Measurements from ENCODE around the gene TRAK1.

Gene TRAK1

DNA sequence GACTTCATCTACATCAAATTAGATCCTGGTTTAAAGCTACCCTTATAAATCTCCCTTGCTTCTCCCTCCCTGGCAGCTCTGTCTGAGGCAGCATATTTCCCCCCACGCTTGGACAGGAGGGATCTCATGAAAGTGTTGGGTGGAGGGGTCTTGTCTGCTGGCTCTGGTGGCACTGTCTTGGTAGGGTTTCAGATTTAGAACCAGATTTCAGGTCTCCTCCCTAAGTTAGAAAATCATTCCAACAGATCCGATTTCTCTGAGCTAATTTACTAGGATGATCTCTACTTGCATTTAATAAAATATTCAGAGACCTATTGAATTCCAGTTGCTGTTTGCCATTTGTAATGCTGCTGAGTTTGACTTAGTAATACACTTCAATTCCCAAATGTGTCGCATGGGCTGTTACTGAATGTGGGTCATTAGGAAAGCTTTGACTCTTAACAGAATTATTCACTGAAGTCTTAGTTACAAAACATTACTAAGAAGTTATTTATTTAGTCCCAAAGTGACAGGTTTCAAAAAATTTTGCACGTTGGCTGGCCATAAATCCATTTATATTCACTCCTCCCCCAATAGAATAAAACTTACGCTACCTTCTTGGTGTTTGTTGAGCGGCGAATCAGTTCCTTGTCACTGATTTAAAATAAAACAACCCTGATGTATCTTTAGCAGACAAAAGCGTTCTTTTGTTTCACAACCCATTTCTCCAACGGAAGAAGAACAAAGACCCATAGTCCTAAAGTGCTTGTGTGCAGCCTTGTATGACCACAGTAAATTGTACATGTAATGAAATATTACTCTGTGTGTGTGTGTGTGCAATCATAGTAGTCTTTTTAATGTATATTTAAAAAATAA, 84.5 kb downstream of the TRAK1 start:
- Histone ChIP-seq H3K9me3 (replicated peaks; ENCODE audit: insufficient read depth, low read length) (no peaks in the 10 kb centered on the region), H3K4me3 (ENCODE audit: low read length) (no peak overlapping the region), H3K27ac (ENCODE audit: low read length) (no peak overlapping the region), H4K20me1 (ENCODE audit: insufficient read depth, low read length) (peaks cover 3% of the 10 kb centered on the region; the same call in 1 of the 2 replicates), H3F3A (ENCODE audit: insufficient read depth, low read length) (no peaks in the 10 kb centered on the region), H3K4me1 (ENCODE audit: low read length) (no peaks in the 10 kb centered on the region), H2AFZ (ENCODE audit: low read length) (no peak overlapping the region), H3K79me2 (ENCODE audit: low read length) (peaks cover 49% of the 10 kb centered on the region), H3K36me3 (replicated peaks; ENCODE audit: insufficient read depth, low read length) (no peaks in the 10 kb centered on the region), H3K4me2 (ENCODE audit: low read depth, low read length) (no peak overlapping the region), H3K9ac (ENCODE audit: low read length) (no peak overlapping the region), H3K9me2 (replicated peaks; ENCODE audit: insufficient read depth, low read length) (no peaks in the 10 kb centered on the region), H3K27me3 (replicated peaks; ENCODE audit: insufficient read depth, low read length) (no peaks in the 10 kb centered on the region)
- no peak for TF ChIP-seq EZH2phosphoT487 (IDR thresholded peaks at IDR 0.05; ENCODE audit: low read length)
- no peak for DNase-seq

DNA sequence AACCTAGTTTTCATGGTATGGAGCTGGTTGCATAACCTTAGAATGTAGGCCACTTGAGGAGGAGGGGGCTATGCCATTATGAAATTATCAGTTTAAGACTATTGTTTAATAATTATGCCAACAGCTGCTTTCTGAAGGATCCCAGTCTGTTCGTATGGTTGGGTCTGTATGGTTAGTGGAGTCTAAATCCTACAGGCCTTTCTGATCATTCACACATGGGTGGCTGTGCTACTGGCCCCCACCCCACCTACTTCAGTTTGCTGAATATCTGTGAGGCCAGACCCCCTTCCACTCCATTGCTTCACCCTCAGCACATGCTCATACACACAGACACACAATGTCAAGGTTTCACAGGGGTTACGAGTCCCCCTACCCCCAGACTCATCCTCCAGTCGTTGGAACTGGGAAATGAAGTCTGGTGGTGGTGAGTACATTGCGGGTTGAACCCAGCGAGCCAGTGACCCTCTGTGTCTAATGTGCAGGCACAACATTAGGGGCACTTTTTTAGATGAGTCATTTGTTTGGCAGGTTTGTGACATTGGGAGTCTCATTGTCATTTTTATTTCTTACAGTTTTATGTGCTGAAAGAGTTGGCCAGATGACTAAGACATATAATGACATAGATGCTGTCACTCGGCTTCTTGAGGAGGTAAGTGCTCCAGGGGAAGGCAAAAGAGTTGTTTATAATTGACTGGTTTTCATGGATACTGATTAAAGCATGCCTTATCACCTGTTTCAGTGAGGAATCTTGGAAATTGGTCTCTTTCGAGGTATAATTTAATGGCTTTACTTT, 85.3 kb downstream of the TRAK1 start:
- Histone ChIP-seq H3K79me2 (ENCODE audit: low read length) (peaks cover 45% of the 10 kb centered on the region), H3K36me3 (replicated peaks; ENCODE audit: insufficient read depth, low read length) (no peaks in the 10 kb centered on the region)

DNA sequence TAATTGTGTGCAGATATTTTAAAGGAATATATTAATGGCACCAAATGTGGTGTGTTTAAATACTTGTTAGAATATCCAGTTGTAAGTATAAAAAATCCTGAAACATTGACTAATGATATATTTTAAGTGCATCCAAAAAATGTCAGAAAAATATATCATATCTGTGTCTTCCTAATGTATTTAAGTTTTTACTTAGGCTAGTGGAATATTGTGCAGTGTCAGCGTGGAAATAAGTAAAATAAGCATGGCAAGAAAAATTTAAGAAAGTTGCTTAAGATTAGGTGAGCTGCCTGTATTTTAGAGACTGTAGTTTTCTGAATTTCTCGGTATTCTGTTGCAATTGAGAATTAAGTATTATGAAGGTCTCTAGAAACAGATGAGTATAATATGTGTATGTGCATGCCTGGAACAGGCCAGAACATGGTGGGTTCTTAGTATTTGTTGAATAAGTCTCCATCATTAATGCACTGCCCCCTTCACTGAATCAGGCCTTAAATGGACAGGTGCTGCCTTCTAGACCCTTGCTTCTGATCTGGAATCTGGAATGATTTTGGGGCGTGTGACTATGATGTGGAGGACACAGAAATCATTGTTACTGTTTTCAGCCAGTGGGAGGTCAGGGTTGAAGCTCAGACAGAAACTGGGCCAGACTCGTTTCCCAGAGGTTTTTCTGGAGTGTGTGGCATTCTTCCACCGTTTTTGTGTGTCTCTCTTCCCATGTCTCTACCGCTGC, 86.1 kb downstream of the TRAK1 start:
- Histone ChIP-seq H3K27ac (ENCODE audit: low read length) (no peak overlapping the region), H2AFZ (ENCODE audit: low read length) (no peak overlapping the region), H3F3A (ENCODE audit: insufficient read depth, low read length) (no peaks in the 10 kb centered on the region), H3K9ac (ENCODE audit: low read length) (no peak overlapping the region), H3K4me1 (ENCODE audit: low read length) (no peaks in the 10 kb centered on the region), H3K36me3 (replicated peaks; ENCODE audit: insufficient read depth, low read length) (no peaks in the 10 kb centered on the region), H3K27me3 (replicated peaks; ENCODE audit: insufficient read depth, low read length) (no peaks in the 10 kb centered on the region), H3K4me2 (ENCODE audit: low read depth, low read length) (no peak overlapping the region), H3K4me3 (ENCODE audit: low read length) (no peak overlapping the region), H3K9me2 (replicated peaks; ENCODE audit: insufficient read depth, low read length) (no peaks in the 10 kb centered on the region), H3K79me2 (ENCODE audit: low read length) (peaks cover 38% of the 10 kb centered on the region), H3K9me3 (replicated peaks; ENCODE audit: insufficient read depth, low read length) (no peaks in the 10 kb centered on the region), H4K20me1 (ENCODE audit: insufficient read depth, low read length) (peaks cover 3% of the 10 kb centered on the region; the same call in 1 of the 2 replicates)
- TF ChIP-seq, protein P1, sequence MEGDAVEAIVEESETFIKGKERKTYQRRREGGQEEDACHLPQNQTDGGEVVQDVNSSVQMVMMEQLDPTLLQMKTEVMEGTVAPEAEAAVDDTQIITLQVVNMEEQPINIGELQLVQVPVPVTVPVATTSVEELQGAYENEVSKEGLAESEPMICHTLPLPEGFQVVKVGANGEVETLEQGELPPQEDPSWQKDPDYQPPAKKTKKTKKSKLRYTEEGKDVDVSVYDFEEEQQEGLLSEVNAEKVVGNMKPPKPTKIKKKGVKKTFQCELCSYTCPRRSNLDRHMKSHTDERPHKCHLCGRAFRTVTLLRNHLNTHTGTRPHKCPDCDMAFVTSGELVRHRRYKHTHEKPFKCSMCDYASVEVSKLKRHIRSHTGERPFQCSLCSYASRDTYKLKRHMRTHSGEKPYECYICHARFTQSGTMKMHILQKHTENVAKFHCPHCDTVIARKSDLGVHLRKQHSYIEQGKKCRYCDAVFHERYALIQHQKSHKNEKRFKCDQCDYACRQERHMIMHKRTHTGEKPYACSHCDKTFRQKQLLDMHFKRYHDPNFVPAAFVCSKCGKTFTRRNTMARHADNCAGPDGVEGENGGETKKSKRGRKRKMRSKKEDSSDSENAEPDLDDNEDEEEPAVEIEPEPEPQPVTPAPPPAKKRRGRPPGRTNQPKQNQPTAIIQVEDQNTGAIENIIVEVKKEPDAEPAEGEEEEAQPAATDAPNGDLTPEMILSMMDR (IDR thresholded peaks at IDR 0.05; ENCODE audit: low read length), result no peak
- TF ChIP-seq EZH2 (optimal IDR thresholded peaks at IDR 0.05; ENCODE audit: low read depth, low read length), result no peak
- no peak for TF ChIP-seq EZH2phosphoT487 (IDR thresholded peaks at IDR 0.05; ENCODE audit: low read length)
- DNase-seq, result no peak

More for the DNA sequence above, 85.3 kb downstream of the TRAK1 start:
- Histone ChIP-seq H4K20me1 (ENCODE audit: insufficient read depth, low read length) (peaks cover 3% of the 10 kb centered on the region; the same call in 1 of the 2 replicates), H3K27ac (ENCODE audit: low read length) (no peak overlapping the region), H3K4me1 (ENCODE audit: low read length) (no peaks in the 10 kb centered on the region), H3K4me3 (ENCODE audit: low read length) (no peak overlapping the region), H2AFZ (ENCODE audit: low read length) (no peak overlapping the region), H3K4me2 (ENCODE audit: low read depth, low read length) (no peak overlapping the region), H3K27me3 (replicated peaks; ENCODE audit: insufficient read depth, low read length) (no peaks in the 10 kb centered on the region), H3K9me2 (replicated peaks; ENCODE audit: insufficient read depth, low read length) (no peaks in the 10 kb centered on the region), H3K9ac (ENCODE audit: low read length) (no peak overlapping the region), H3F3A (ENCODE audit: insufficient read depth, low read length) (no peaks in the 10 kb centered on the region), H3K9me3 (replicated peaks; ENCODE audit: insufficient read depth, low read length) (no peaks in the 10 kb centered on the region)
- no peak for TF ChIP-seq EZH2phosphoT487 (IDR thresholded peaks at IDR 0.05; ENCODE audit: low read length)
- no peak for TF ChIP-seq EZH2 (optimal IDR thresholded peaks at IDR 0.05; ENCODE audit: low read depth, low read length)
- TF ChIP-seq, protein P1 (IDR thresholded peaks at IDR 0.05; ENCODE audit: low read length), result no peak
- no peak for DNase-seq

Data from MM.1S (cell line).